ENCODE data around the gene MALRD1. TPM values are rescaled to one million over a fixed set of nuclear protein-coding genes. Genes with fewer than 3 reads are reported as not detected.

Gene MALRD1
- total RNA-seq, 4 donors from 2014 or later = 0.94 to 4.5 (median 2.3) TPM; not detected in 1

DNA sequence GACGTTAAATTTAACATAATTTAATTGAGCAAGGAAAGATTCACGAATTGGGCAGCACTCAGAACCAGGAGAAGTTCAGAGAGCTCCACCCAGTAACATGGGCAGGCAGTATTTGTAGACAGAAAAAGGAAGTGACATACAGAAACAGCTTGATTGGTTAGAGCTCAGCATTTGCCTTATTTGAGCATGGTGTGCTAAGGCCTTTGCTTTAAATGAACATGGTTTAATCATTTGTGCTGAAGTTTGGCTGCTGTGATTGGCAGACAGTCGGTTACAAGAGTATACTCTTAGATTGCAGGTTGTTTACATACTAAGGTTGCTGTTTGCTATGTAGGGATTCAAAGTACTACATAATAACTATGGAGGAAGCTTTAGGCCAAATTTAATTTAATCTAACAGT lies 199.2 kb downstream of the MALRD1 start:
- DNase-seq = no peak
- intact Hi-C loops (cut with DNase I) = no loop called here
- H3K9me3 ChIP-seq = no peaks in the 10 kb centered on the region
- 83 to 89% methylated on average over 3 of the region's 3 CpGs for WGBS, 2 donors
- no peak overlapping the region for H3K27ac ChIP-seq
- H3K27me3 ChIP-seq = no peaks in the 10 kb centered on the region
- H3K36me3 ChIP-seq = no peaks in the 10 kb centered on the region
- H3K4me1 ChIP-seq = no peaks in the 10 kb centered on the region
- H3K4me3 ChIP-seq (replicated peaks in 1 of 3) = no peak overlapping the region
- TF ChIP-seq POLR2A (IDR thresholded peaks at IDR 0.05) = no peak
- TF ChIP-seq, protein P1, sequence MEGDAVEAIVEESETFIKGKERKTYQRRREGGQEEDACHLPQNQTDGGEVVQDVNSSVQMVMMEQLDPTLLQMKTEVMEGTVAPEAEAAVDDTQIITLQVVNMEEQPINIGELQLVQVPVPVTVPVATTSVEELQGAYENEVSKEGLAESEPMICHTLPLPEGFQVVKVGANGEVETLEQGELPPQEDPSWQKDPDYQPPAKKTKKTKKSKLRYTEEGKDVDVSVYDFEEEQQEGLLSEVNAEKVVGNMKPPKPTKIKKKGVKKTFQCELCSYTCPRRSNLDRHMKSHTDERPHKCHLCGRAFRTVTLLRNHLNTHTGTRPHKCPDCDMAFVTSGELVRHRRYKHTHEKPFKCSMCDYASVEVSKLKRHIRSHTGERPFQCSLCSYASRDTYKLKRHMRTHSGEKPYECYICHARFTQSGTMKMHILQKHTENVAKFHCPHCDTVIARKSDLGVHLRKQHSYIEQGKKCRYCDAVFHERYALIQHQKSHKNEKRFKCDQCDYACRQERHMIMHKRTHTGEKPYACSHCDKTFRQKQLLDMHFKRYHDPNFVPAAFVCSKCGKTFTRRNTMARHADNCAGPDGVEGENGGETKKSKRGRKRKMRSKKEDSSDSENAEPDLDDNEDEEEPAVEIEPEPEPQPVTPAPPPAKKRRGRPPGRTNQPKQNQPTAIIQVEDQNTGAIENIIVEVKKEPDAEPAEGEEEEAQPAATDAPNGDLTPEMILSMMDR (IDR thresholded peaks at IDR 0.05) = no peak

DNA sequence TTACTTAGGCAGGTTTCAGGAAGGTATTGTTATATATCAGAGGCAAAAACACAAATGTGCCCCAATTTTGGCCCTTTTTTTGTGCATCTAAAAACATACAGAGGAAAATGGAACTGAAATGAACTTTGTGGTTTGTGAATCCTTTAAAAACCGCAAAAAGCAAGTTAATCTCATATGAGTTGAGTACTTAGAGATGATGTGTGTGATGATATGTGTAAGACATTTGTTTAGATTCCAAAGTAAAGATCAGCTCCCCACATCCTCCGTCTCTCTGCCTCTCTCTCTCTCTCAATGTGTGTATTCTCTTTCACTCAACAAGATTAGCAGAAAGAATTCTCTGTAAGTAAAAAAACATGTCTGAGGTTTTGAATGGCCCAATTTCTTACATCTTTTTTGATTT lies 201.9 kb downstream of the MALRD1 start:
- no peaks in the 10 kb centered on the region for H3K9me3 ChIP-seq
- intact Hi-C loops (cut with DNase I) = no loop called here
- H3K4me3 ChIP-seq (replicated peaks in 1 of 3) = no peak overlapping the region
- H3K27ac ChIP-seq = no peak overlapping the region
- no peaks in the 10 kb centered on the region for H3K4me1 ChIP-seq
- 62 to 78% methylated on average over 2 of the region's 2 CpGs for WGBS, 2 donors
- DNase-seq = no peak
- H3K36me3 ChIP-seq = no peaks in the 10 kb centered on the region
- no peak for TF ChIP-seq POLR2A (IDR thresholded peaks at IDR 0.05)
- TF ChIP-seq, protein P1 (IDR thresholded peaks at IDR 0.05) = no peak
- no peaks in the 10 kb centered on the region for H3K27me3 ChIP-seq

DNA sequence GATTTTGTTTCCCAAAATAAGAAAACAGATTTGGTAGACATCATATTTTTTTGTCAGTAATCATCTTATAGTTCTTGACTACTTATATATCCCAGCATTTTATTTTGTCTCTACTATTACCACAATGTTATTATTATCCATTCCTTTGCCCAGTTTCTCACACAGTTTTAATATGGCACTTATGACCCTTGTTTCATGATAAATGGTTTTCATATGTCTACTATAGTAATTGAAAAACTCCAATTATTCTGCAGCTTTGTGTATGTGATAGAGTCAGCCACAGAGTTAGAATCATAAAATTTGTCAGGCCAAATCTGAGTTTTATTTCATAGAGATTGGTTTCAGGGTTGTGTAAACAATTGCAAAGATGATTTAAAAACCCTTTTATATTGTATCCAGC lies 203.9 kb downstream of the MALRD1 start:
- Histone ChIP-seq H3K4me1 (no peaks in the 10 kb centered on the region), H3K27ac (no peak overlapping the region), H3K4me3 (replicated peaks in 1 of 3) (no peak overlapping the region), H3K9me3 (no peaks in the 10 kb centered on the region), H3K36me3 (no peaks in the 10 kb centered on the region), H3K27me3 (no peaks in the 10 kb centered on the region)
- DNase-seq = no peak
- intact Hi-C loops (cut with DNase I) = no loop called here
- no peak for TF ChIP-seq POLR2A (IDR thresholded peaks at IDR 0.05)
- TF ChIP-seq, protein P1 (IDR thresholded peaks at IDR 0.05) = no peak

DNA sequence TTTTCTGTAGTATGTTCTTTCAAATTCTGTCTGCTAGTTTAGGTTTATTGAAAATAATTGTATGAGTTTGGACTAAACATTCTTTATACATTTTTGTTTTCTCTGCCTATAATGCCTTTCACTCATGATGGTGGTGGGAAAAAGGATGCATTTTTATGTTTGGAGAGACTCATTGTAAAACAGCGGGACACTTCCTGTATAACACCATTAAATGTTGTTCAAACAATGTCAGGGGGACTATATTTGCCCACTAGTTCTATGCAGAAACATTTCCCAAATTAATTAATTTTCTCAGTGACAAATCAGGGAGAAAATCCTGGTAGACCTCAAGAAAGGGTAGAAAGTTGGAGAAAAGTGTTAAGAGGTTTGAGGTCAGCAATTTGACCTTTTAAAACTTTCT lies 207.7 kb downstream of the MALRD1 start:
- intact Hi-C loops (cut with DNase I) = no loop called here
- Histone ChIP-seq H3K36me3 (no peaks in the 10 kb centered on the region), H3K27ac (no peak overlapping the region), H3K27me3 (no peaks in the 10 kb centered on the region), H3K4me1 (no peaks in the 10 kb centered on the region), H3K4me3 (replicated peaks in 1 of 3) (no peak overlapping the region), H3K9me3 (no peaks in the 10 kb centered on the region)
- no peak for TF ChIP-seq POLR2A (IDR thresholded peaks at IDR 0.05)
- TF ChIP-seq, protein P1 (IDR thresholded peaks at IDR 0.05) = no peak
- DNase-seq = no peak
- 78 to 79% methylated on average over 1 of the region's 1 CpG for WGBS, 2 donors

DNA sequence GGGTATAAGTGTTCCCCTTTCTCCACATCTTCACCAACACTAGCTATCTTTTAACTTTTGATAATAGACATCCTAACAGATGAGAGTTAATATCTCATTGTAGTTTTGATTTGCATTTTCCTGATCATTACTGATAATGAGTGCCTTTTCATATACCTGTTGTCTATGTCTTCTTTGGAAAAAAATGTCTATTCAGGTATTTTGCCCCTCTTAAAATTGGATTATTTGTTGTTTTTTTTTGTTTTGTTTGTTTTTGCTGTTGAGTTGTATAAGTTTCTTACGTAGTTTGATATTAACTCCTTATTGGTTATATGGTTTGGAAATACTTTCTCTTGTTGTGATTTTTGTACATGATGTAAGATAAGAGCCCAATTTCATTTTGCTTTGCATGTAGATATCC lies 214.7 kb downstream of the MALRD1 start:
- no peak overlapping the region for H3K4me3 ChIP-seq (replicated peaks in 1 of 3)
- intact Hi-C loops (cut with DNase I) = no loop called here
- 75 to 88% methylated on average over 1 of the region's 1 CpG for WGBS, 2 donors
- H3K27me3 ChIP-seq = no peaks in the 10 kb centered on the region
- no peak for DNase-seq
- no peak for TF ChIP-seq POLR2A (IDR thresholded peaks at IDR 0.05)
- TF ChIP-seq, protein P1 (IDR thresholded peaks at IDR 0.05) = no peak
- no peak overlapping the region for H3K27ac ChIP-seq
- peaks cover 3% of the 10 kb centered on the region for H3K9me3 ChIP-seq
- no peaks in the 10 kb centered on the region for H3K36me3 ChIP-seq
- no peaks in the 10 kb centered on the region for H3K4me1 ChIP-seq

Measured in thyroid gland (tissue), 4 donors.